ENCODE data around the gene LRFN2.

DNA sequence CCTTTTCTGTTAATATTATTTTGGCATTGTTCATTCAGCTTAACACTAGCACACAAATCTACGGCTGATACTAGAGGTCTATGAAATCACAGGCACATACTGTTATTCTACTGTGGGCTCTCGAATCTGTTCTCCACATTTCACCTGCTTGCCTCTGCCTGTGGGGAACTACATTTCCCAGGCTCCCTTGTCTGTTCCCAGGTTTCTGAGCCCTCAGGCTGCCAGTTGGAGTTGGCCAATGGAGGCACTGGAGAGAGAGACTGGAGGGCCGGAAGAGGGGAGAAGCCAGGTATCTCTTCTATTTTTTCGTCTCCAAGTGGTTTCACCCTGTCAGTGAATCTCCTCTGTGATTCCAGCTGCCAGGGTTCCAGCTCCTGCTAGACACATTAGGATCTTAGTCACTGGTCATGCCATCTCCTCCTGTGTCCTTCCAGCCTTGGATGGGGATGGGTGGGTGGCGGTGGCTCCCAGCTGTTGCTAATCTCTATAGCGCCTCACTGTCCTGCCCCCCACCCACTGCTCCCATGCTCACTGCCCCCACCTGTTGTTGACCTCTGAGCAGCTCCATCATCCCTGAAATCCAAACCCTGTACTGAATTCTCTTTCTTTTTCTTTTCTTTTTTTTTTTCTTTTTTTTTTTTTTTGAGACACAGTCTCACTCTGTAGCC lies 188.2 kb downstream of the LRFN2 start:
- TF ChIP-seq, protein P1, sequence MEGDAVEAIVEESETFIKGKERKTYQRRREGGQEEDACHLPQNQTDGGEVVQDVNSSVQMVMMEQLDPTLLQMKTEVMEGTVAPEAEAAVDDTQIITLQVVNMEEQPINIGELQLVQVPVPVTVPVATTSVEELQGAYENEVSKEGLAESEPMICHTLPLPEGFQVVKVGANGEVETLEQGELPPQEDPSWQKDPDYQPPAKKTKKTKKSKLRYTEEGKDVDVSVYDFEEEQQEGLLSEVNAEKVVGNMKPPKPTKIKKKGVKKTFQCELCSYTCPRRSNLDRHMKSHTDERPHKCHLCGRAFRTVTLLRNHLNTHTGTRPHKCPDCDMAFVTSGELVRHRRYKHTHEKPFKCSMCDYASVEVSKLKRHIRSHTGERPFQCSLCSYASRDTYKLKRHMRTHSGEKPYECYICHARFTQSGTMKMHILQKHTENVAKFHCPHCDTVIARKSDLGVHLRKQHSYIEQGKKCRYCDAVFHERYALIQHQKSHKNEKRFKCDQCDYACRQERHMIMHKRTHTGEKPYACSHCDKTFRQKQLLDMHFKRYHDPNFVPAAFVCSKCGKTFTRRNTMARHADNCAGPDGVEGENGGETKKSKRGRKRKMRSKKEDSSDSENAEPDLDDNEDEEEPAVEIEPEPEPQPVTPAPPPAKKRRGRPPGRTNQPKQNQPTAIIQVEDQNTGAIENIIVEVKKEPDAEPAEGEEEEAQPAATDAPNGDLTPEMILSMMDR (IDR thresholded peaks at IDR 0.05) = no peak
- TF ChIP-seq POLR2A (IDR thresholded peaks at IDR 0.05) = no peak
